ENCODE data around the gene DDX27. TPM values are rescaled to one million over a fixed set of nuclear protein-coding genes. Genes with fewer than 3 reads are reported as not detected.
"Not testable (repeated sequence)": the region's sequence is repeated elsewhere in the genome, so short reads cannot be mapped to it uniquely, and the experiment has no call there.

The DDX27 gene
- total and polyA plus RNA-seq, 3 donors from 2014 or later = 53.3 to 58.3 (median 54.1) TPM

DNA sequence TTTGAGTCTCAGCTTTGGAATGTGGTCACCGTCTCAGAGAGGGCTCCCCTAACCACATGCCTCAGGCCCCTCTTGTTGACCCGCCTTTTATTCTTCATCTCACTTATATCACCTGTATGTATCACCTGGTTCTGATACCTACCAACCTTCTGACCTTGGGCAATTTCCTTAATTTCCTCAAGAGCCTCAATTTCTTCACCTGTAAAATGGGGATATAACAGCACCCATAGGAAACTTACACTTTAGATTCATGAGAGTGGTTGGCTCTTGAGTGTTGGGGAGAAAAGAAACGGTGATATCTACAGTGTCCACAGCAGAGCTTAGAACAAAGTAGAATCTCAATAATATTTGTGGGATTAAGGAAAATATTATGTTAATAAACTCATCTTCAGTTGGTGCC, 4.0 kb upstream of the DDX27 start:
- no peak for DNase-seq
- intact Hi-C loops (cut with DNase I; ENCODE audit: low total_unique reads) = loop anchor here (10.0 kb wide), 1 partner anchor 80 kb away; no protein-coding TSS in a partner anchor
- Histone ChIP-seq H3K36me3 (ENCODE audit: low read depth, missing control alignments) (no peaks in the 10 kb centered on the region), H3K4me1 (peaks cover 7% of the 10 kb centered on the region), H3K9me3 (no peaks in the 10 kb centered on the region), H3K27me3 (no peaks in the 10 kb centered on the region), H3K27ac (no peak overlapping the region), H3K4me3 (no peak overlapping the region)
- TF ChIP-seq POLR2A (IDR thresholded peaks at IDR 0.05) = no peak
- TF ChIP-seq, protein P1, sequence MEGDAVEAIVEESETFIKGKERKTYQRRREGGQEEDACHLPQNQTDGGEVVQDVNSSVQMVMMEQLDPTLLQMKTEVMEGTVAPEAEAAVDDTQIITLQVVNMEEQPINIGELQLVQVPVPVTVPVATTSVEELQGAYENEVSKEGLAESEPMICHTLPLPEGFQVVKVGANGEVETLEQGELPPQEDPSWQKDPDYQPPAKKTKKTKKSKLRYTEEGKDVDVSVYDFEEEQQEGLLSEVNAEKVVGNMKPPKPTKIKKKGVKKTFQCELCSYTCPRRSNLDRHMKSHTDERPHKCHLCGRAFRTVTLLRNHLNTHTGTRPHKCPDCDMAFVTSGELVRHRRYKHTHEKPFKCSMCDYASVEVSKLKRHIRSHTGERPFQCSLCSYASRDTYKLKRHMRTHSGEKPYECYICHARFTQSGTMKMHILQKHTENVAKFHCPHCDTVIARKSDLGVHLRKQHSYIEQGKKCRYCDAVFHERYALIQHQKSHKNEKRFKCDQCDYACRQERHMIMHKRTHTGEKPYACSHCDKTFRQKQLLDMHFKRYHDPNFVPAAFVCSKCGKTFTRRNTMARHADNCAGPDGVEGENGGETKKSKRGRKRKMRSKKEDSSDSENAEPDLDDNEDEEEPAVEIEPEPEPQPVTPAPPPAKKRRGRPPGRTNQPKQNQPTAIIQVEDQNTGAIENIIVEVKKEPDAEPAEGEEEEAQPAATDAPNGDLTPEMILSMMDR (IDR thresholded peaks at IDR 0.05) = no peak
- WGBS, 2 donors = 87 to 95% methylated on average over 3 of the region's 3 CpGs

DNA sequence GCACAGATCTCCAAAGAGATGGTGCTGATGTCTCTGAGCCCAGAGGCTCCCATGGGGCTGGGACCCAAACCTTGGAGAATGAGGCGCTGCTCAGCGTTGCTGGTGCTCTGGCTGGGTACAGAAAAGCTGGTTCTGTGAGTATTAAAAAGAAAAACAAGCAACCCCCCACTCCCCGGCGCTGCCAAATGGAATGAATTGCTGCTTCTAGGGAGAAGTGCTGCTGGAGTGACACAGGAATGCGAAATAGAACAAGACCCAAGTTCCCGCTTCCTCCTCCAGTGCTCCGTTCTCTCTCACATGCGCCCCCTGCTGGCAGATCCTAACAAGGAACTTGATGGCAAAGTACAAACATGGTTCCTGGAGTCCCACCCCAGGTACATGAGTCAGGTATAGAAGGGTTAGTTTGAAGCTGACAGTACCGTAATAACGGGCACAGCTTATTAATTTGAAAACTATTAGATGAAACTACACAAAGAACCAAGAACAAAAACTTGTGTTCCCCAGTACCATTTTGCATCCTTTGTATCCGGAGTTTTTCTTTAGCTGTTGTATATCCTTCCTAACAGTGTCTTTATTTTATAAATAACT, 2.1 kb upstream of the DDX27 start:
- intact Hi-C loops (cut with DNase I; ENCODE audit: low total_unique reads) = loop anchor here (10.0 kb wide), 1 partner anchor 82 kb away; no protein-coding TSS in a partner anchor
- Histone ChIP-seq H3K4me3 (no peak overlapping the region), H3K4me1 (peaks cover 9% of the 10 kb centered on the region), H3K36me3 (ENCODE audit: low read depth, missing control alignments) (no peaks in the 10 kb centered on the region), H3K27me3 (no peaks in the 10 kb centered on the region), H3K9me3 (no peaks in the 10 kb centered on the region), H3K27ac (no peak overlapping the region)
- peak; percentile 97 for DNase-seq
- 12 to 14% methylated on average over 11 of the region's 11 CpGs for WGBS, 2 donors
- TF ChIP-seq, protein P1 (IDR thresholded peaks at IDR 0.05) = peak; percentile 88 to 96 (median 92)
- no peak for TF ChIP-seq POLR2A (IDR thresholded peaks at IDR 0.05)

DNA sequence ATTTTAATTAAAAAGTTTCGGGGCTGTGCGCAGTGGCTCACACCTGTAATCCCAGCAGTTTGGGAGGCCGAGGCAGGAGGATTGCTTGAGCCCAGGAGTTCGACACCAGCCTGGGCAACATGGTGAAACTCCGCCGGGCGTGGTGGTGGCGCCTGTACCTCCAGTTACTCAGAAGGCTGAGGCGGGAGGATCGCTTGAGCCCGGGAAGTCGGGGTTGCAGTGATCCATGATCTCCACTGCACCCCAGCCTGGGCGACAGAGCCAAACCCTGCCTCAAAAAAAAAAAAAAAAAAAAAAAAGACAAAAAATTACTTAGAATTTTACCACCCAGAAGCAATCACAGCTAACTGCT, 501 bp upstream of the DDX27 start:
- H3K4me1 ChIP-seq; H3K36me3 ChIP-seq (ENCODE audit: low read depth, missing control alignments); H3K27me3 ChIP-seq; H3K9me3 ChIP-seq: not testable (repeated sequence)
- Histone ChIP-seq H3K4me3 (peak overlapping the region; percentile 79 to 80), H3K27ac (peak overlapping the region; percentile 64 to 75)
- DNase-seq = peak; percentile 27
- 31 to 37% methylated on average over 13 of the region's 13 CpGs for WGBS, 2 donors
- intact Hi-C loops (cut with DNase I; ENCODE audit: low total_unique reads) = loop anchor here (10.0 kb wide), 1 partner anchor 84 kb away; no protein-coding TSS in a partner anchor

DNA sequence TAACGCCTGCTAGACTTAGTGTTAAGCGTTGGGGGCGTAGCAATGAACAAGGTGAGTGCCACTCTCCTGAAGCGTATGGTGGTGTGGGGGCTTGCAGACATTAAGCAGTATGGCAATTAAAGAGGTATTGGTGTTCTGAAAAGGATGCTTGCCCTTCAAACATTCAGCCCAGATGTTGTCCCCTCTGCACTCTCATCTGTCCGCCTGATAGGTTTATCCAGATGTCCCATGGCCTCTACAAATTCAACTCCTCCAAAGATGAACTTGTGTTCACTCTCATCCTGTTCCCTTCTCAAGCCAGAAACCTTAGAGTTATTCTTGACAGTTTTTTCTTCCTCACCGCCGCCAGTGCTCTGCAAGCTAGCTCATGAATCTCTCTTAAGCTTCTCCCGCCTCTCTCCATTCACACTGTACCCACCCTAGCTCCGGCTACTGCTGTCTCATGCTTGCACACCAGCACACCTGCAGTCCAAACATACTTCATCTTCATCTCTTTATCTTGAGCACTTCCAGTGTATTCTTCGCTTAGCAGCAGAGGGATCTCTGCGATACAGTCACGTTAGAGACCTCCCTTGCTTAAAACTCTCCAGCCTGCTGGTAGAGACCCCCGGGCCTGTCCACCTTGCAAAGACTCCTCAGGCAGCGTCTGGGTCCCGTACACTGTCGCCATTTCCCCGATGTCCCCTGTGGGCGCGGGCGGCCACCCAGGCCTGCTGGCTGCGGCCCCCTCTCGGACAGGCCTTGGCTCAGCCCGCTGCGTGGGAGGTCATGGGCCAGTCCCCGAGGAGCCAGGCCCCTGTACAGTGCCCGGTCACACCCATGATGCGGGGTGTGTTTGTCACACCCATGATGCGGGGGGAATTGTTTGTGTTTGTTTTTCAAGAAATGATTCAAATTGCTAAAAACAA, 962 bp downstream of the DDX27 start:
- Histone ChIP-seq H3K4me3 (peak overlapping the region; percentile 79 to 80), H3K36me3 (ENCODE audit: low read depth, missing control alignments) (no peaks in the 10 kb centered on the region), H3K4me1 (peaks cover 9% of the 10 kb centered on the region), H3K27ac (peak overlapping the region; percentile 64 to 87), H3K27me3 (no peaks in the 10 kb centered on the region), H3K9me3 (no peaks in the 10 kb centered on the region)
- intact Hi-C loops (cut with DNase I; ENCODE audit: low total_unique reads) = loop anchor here (10.0 kb wide), 1 partner anchor 85 kb away; no protein-coding TSS in a partner anchor
- TF ChIP-seq POLR2A (IDR thresholded peaks at IDR 0.05) = no peak
- TF ChIP-seq, protein P1 (IDR thresholded peaks at IDR 0.05) = no peak
- WGBS, 2 donors = 49 to 56% methylated on average over 27 to 28 of the region's 28 CpGs
- DNase-seq = no peak

DNA sequence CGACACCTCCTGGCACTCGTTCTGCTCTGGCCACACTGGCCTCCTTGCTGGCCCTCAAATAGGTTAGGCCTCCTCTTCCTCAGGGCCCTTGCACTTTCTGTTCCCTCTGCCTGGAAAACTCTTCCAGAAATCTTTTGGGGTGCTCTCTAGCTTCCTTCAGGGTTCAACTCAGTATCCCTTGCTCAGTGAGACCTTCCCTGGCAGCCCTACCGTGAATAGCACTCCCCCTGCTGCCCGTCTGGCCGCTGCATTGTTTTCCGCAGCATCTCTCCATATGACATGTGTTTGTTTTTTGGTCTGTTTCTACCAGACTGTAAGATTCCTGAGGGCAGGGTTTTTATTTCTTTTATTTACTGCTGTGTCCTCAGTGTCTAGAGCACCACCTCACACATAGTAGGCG, 6.7 kb downstream of the DDX27 start:
- Histone ChIP-seq H3K4me3 (no peak overlapping the region), H3K27ac (no peak overlapping the region), H3K9me3 (no peaks in the 10 kb centered on the region), H3K27me3 (no peaks in the 10 kb centered on the region), H3K36me3 (ENCODE audit: low read depth, missing control alignments) (no peaks in the 10 kb centered on the region), H3K4me1 (no peaks in the 10 kb centered on the region)
- intact Hi-C loops (cut with DNase I; ENCODE audit: low total_unique reads) = no loop called here
- no peak for DNase-seq
- WGBS, 2 donors = 87 to 90% methylated on average over 7 of the region's 7 CpGs
- TF ChIP-seq, protein P1 (IDR thresholded peaks at IDR 0.05) = no peak
- TF ChIP-seq POLR2A (IDR thresholded peaks at IDR 0.05) = no peak
